ENCODE data around the gene EGR1.
"Not testable (repeated sequence)": the region's sequence is repeated elsewhere in the genome, so short reads cannot be mapped to it uniquely, and the experiment has no call there.

The EGR1 gene

GRCh38 chr5:138463419-138464007 is 1.8 kb upstream of the EGR1 start:
- peaks cover 68% of the 10 kb centered on the region for H3K4me1 Mint-ChIP-seq
- peak overlapping the region; percentile 96 to 97 for H3K27ac Mint-ChIP-seq
- no peaks in the 10 kb centered on the region for H3K27me3 Mint-ChIP-seq
- H3K4me3 Mint-ChIP-seq: peak overlapping the region; percentile 87 to 91
- DNase-seq: no peak
- no peak for ATAC-seq
- H3K9me3 Mint-ChIP-seq: no peaks in the 10 kb centered on the region

- peak; percentile 64 for ATAC-seq
- Mint-ChIP-seq H3K27ac (peak overlapping the region; percentile 96 to 97), H3K4me1 (peaks cover 68% of the 10 kb centered on the region)
These were observed 1.3 kb upstream of the EGR1 start for GRCh38 chr5:138464008-138464387.

GRCh38 chr5:138464388-138465260 is 655 bp upstream of the EGR1 start:
- no peaks in the 10 kb centered on the region for H3K27me3 Mint-ChIP-seq
- peak overlapping the region; percentile 87 to 91 for H3K4me3 Mint-ChIP-seq
- no peaks in the 10 kb centered on the region for H3K9me3 Mint-ChIP-seq
- ATAC-seq: peak; percentile 78
- H3K4me1 Mint-ChIP-seq: peaks cover 61% of the 10 kb centered on the region
- peak overlapping the region; percentile 95 to 97 for H3K27ac Mint-ChIP-seq
- peak; percentile 97 to 98 for DNase-seq

More at GRCh38 chr5:138464008-138464387, 1.3 kb upstream of the EGR1 start:
- DNase-seq: peak; percentile 95 to 96
- no peaks in the 10 kb centered on the region for H3K27me3 Mint-ChIP-seq
- H3K4me3 Mint-ChIP-seq: peak overlapping the region; percentile 87 to 91
- no peaks in the 10 kb centered on the region for H3K9me3 Mint-ChIP-seq

GRCh38 chr5:138466125-138466899 is 1.0 kb downstream of the EGR1 start:
- peak overlapping the region; percentile 77 to 98 for H3K27ac Mint-ChIP-seq
- DNase-seq (peak; percentile 33 to 38), ATAC-seq (no peak)
- H3K4me1 Mint-ChIP-seq: peaks cover 44% of the 10 kb centered on the region
- H3K27me3 Mint-ChIP-seq: no peaks in the 10 kb centered on the region
- H3K9me3 Mint-ChIP-seq: no peaks in the 10 kb centered on the region
- peak overlapping the region; percentile 87 to 91 for H3K4me3 Mint-ChIP-seq

DNA sequence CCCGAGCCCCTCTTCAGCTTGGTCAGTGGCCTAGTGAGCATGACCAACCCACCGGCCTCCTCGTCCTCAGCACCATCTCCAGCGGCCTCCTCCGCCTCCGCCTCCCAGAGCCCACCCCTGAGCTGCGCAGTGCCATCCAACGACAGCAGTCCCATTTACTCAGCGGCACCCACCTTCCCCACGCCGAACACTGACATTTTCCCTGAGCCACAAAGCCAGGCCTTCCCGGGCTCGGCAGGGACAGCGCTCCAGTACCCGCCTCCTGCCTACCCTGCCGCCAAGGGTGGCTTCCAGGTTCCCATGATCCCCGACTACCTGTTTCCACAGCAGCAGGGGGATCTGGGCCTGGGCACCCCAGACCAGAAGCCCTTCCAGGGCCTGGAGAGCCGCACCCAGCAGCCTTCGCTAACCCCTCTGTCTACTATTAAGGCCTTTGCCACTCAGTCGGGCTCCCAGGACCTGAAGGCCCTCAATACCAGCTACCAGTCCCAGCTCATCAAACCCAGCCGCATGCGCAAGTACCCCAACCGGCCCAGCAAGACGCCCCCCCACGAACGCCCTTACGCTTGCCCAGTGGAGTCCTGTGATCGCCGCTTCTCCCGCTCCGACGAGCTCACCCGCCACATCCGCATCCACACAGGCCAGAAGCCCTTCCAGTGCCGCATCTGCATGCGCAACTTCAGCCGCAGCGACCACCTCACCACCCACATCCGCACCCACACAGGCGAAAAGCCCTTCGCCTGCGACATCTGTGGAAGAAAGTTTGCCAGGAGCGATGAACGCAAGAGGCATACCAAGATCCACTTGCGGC is 1.8 kb downstream of the EGR1 start:
- DNase-seq (no peak), ATAC-seq (no peak)
- H3K27ac Mint-ChIP-seq: peak overlapping the region; percentile 77 to 98
- H3K4me3 Mint-ChIP-seq: peak overlapping the region; percentile 87 to 91
- H3K27me3 Mint-ChIP-seq: no peaks in the 10 kb centered on the region
- no peaks in the 10 kb centered on the region for H3K9me3 Mint-ChIP-seq
- H3K4me1 Mint-ChIP-seq: peaks cover 37% of the 10 kb centered on the region

- no peaks in the 10 kb centered on the region for H3K9me3 Mint-ChIP-seq
- peak overlapping the region; percentile 87 to 91 for H3K4me3 Mint-ChIP-seq
- peaks cover 37% of the 10 kb centered on the region for H3K4me1 Mint-ChIP-seq
- ATAC-seq (no peak), DNase-seq (no peak)
- peak overlapping the region; percentile 77 to 98 for H3K27ac Mint-ChIP-seq
- no peaks in the 10 kb centered on the region for H3K27me3 Mint-ChIP-seq
These were observed 2.4 kb downstream of the EGR1 start for GRCh38 chr5:138467711-138468132.

- no peaks in the 10 kb centered on the region for H3K9me3 Mint-ChIP-seq
- H3K27me3 Mint-ChIP-seq: no peaks in the 10 kb centered on the region
- H3K27ac Mint-ChIP-seq: peak overlapping the region in 1 of 2 donors; percentile 98
- peaks cover 34% of the 10 kb centered on the region for H3K4me1 Mint-ChIP-seq
- no peak for ATAC-seq
- no peak for DNase-seq
- H3K4me3 Mint-ChIP-seq: peak overlapping the region; percentile 87 to 91
These were observed 3.1 kb downstream of the EGR1 start for GRCh38 chr5:138468133-138468965.

DNA sequence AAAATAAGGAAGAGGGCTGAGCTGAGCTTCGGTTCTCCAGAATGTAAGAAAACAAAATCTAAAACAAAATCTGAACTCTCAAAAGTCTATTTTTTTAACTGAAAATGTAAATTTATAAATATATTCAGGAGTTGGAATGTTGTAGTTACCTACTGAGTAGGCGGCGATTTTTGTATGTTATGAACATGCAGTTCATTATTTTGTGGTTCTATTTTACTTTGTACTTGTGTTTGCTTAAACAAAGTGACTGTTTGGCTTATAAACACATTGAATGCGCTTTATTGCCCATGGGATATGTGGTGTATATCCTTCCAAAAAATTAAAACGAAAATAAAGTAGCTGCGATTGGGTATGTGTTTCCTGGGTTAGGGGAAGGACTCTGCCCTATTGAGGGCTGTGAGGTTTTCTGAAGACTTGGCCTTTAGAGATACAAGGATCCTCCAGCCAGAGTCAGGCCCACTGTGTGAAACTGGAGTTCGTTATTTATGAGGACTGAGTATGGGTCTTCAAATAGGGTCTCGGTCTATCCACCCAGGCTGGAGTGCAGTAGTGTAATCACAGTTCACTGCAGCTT is 3.8 kb downstream of the EGR1 start:
- Mint-ChIP-seq H3K9me3 (no peaks in the 10 kb centered on the region), H3K27me3 (no peaks in the 10 kb centered on the region), H3K27ac (no peak overlapping the region), H3K4me3 (peak overlapping the region; percentile 13 to 59), H3K4me1 (peaks cover 28% of the 10 kb centered on the region)
- DNase-seq (no peak), ATAC-seq (no peak)

GRCh38 chr5:138469540-138470321 is 4.5 kb downstream of the EGR1 start:
- Mint-ChIP-seq H3K27me3 (no peaks in the 10 kb centered on the region), H3K4me1 (peaks cover 28% of the 10 kb centered on the region), H3K27ac (no peak overlapping the region), H3K4me3 (no peak overlapping the region), H3K9me3 (no peaks in the 10 kb centered on the region)
- ATAC-seq (no peak), DNase-seq (peak in 1 of 2 donors; percentile 29)

DNA sequence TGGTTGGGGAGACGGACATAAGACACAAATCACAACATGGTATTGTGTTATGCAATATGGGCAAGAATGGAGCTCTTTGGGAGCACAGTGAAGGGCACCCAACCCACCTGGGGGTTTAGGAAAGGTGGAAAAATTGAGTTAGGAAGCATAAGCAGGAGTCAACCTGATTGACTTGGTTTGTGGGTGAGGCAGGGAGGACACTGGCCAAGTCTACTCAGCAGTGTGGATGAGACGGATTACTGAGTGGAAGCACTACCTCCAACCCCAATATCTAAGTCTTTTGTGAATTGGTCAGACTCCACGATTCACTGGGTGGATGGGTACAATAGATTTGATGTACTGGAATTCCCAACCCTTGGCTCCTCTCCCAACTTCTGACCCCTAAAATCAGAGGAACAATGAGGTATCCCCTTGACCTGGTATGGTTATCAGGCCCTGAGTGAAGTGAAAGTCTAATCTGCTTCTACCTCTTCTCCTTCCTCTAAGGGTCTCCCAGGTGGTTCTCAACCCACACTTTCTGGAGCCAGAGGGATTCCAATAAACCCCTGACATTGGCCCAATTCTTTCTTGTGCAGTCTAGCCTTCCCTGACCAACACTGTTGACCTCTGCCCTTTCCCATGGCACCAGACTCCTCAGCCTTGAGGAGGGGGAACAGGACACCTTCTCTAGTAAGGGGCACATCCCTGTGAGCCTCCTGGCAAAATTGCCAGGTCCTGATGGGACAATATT is 5.2 kb downstream of the EGR1 start:
- no peaks in the 10 kb centered on the region for H3K9me3 Mint-ChIP-seq
- peaks cover 28% of the 10 kb centered on the region for H3K4me1 Mint-ChIP-seq
- no peaks in the 10 kb centered on the region for H3K27me3 Mint-ChIP-seq
- DNase-seq (no peak), ATAC-seq (no peak)
- H3K27ac Mint-ChIP-seq: no peak overlapping the region
- H3K4me3 Mint-ChIP-seq: no peak overlapping the region

- H3K4me1 Mint-ChIP-seq: peaks cover 28% of the 10 kb centered on the region
- peaks cover 4% of the 10 kb centered on the region for H3K27me3 Mint-ChIP-seq
- no peaks in the 10 kb centered on the region for H3K9me3 Mint-ChIP-seq
- no peak overlapping the region for H3K27ac Mint-ChIP-seq
- H3K4me3 Mint-ChIP-seq: no peak overlapping the region
- DNase-seq: no peak
- ATAC-seq: no peak
These were observed 5.7 kb downstream of the EGR1 start for GRCh38 chr5:138471052-138471361.

GRCh38 chr5:138472353-138472752 is 7.1 kb downstream of the EGR1 start:
- DNase-seq (no peak), ATAC-seq (no peak)
- Mint-ChIP-seq H3K27ac (no peak overlapping the region), H3K4me1 (peaks cover 16% of the 10 kb centered on the region), H3K9me3 (no peaks in the 10 kb centered on the region), H3K4me3 (no peak overlapping the region), H3K27me3 (peaks cover 11% of the 10 kb centered on the region)

- not testable (repeated sequence) for DNase-seq, H3K27ac Mint-ChIP-seq, H3K9me3 Mint-ChIP-seq, H3K4me1 Mint-ChIP-seq, ATAC-seq, H3K4me3 Mint-ChIP-seq
- peaks cover 11% of the 10 kb centered on the region for H3K27me3 Mint-ChIP-seq
These were observed 7.9 kb downstream of the EGR1 start for GRCh38 chr5:138473151-138473550.
